SK-N-SH (cell line): ENCODE measurements around the gene FNDC3B.

ENCODE experiments used
- CHD2 ChIP-seq: fragments of 150-350 bp; IDR thresholded peaks from 2 replicates; pipeline ENCODE4 v1.6.1; 2018; ENCODE audit warnings: low read length; ENCODE audit not compliant: partially characterized antibody
- CTCF ChIP-seq: fragments of 200-600 bp; sonication (generic); IDR thresholded peaks from 2 replicates; pipeline ENCODE4 v1.6.1; 2017; ENCODE audit warnings: antibody characterized with exemption, mild to moderate bottlenecking, moderate library complexity
- ELF1 ChIP-seq: IDR thresholded peaks from 2 replicates; pipeline ENCODE4 v1.4.0; 2012
- EP300 ChIP-seq, 2 experiments: IDR thresholded peaks; 2 replicates each; pipeline versions ENCODE4 v1.4.0 to v1.6.1; 2012; ENCODE audit warnings: borderline replicate concordance in 1 of 2, low read depth in 1 of 2, low read length in 1 of 2
- GABPA ChIP-seq: IDR thresholded peaks from 2 replicates; pipeline ENCODE4 v1.4.0; 2012; ENCODE audit warnings: low read depth, mild to moderate bottlenecking
- JUND ChIP-seq: IDR thresholded peaks from 2 replicates; pipeline ENCODE4 v1.4.0; 2012
- NFIC ChIP-seq: IDR thresholded peaks from 2 replicates; pipeline ENCODE4 v1.4.0; 2012; ENCODE audit warnings: borderline replicate concordance
- POLR2AphosphoS5 ChIP-seq: IDR thresholded peaks from 2 replicates; pipeline ENCODE4 v1.6.1; 2012; ENCODE audit warnings: low read depth, low read length
- SIN3A ChIP-seq: IDR thresholded peaks from 2 replicates; pipeline ENCODE4 v1.6.1; 2012; ENCODE audit warnings: low read depth, mild to moderate bottlenecking, low read length, moderate library complexity, borderline replicate concordance
- TAF1 ChIP-seq: IDR thresholded peaks from 2 replicates; pipeline ENCODE4 v1.6.1; 2012; ENCODE audit warnings: low read depth, mild to moderate bottlenecking, low read length, moderate library complexity, borderline replicate concordance
- YY1 ChIP-seq: IDR thresholded peaks from 2 replicates; pipeline ENCODE4 v1.4.0; 2012; ENCODE audit warnings: low read depth, mild to moderate bottlenecking
- TF ChIP-seq, protein P1 (sequence below): IDR thresholded peaks from 2 replicates; pipeline ENCODE4 v1.4.0; 2012; ENCODE audit warnings: low read depth, borderline replicate concordance
- TF ChIP-seq, protein P2 (sequence below): IDR thresholded peaks from 2 replicates; pipeline ENCODE4 v1.4.0; 2012; ENCODE audit warnings: low read depth

GRCh38 chr3:172170841-172171240 is 131.5 kb downstream of the FNDC3B start:
- TF ChIP-seq POLR2AphosphoS5 (no peak), CTCF (no peak), TAF1 (no peak), SIN3A (no peak), GABPA (no peak), ELF1 (no peak), CHD2 (no peak), YY1 (no peak), JUND (no peak), EP300 (IDR thresholded peaks at IDR 0.05; ENCODE audit: borderline replicate concordance in 1 of 2, low read depth in 1 of 2, low read length in 1 of 2) (no peak), NFIC (no peak)
- TF ChIP-seq, protein P1, sequence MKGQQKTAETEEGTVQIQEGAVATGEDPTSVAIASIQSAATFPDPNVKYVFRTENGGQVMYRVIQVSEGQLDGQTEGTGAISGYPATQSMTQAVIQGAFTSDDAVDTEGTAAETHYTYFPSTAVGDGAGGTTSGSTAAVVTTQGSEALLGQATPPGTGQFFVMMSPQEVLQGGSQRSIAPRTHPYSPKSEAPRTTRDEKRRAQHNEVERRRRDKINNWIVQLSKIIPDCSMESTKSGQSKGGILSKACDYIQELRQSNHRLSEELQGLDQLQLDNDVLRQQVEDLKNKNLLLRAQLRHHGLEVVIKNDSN = no peak
- TF ChIP-seq, protein P2, sequence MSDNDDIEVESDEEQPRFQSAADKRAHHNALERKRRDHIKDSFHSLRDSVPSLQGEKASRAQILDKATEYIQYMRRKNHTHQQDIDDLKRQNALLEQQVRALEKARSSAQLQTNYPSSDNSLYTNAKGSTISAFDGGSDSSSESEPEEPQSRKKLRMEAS = no peak
